OCI-LY1 (cell line): ENCODE measurements around the gene FMO3.

ENCODE experiments used
- H2AFZ ChIP-seq: fragments of 200-600 bp; sonication (generic), shearing (Covaris generic); 2 replicates; pipeline ENCODE4 v1.6.0; 2014; ENCODE audit warnings: antibody characterized with exemption, mild to moderate bottlenecking, low read length
- H3F3A ChIP-seq: fragments of 200-600 bp; sonication (generic), shearing (Covaris generic); 2 replicates; pipeline ENCODE4 v1.6.0; 2014; ENCODE audit warnings: mild to moderate bottlenecking, antibody characterized with exemption, low read length, moderate library complexity; ENCODE audit not compliant: insufficient read depth
- H3K27ac ChIP-seq: fragments of 200-600 bp; sonication (generic); 2 replicates; pipeline ENCODE4 v1.5.1; 2014; ENCODE audit warnings: low read length, mixed run types, mild to moderate bottlenecking, low read depth; ENCODE audit not compliant: poor library complexity, severe bottlenecking
- H3K27me3 ChIP-seq: fragments of 200-600 bp; sonication (generic); 2 replicates; pipeline ENCODE4 v1.6.0; 2014; ENCODE audit warnings: antibody characterized with exemption, mild to moderate bottlenecking, low read length, moderate library complexity; ENCODE audit not compliant: insufficient read depth
- H3K36me3 ChIP-seq: fragments of 200-600 bp; sonication (generic); 2 replicates; pipeline ENCODE4 v1.6.1; 2014; ENCODE audit warnings: mild to moderate bottlenecking, antibody characterized with exemption, low read length, moderate library complexity, mixed read lengths; ENCODE audit not compliant: insufficient read depth
- H3K4me1 ChIP-seq: fragments of 200-600 bp; sonication (generic); 2 replicates; pipeline ENCODE4 v1.5.1; 2014; ENCODE audit warnings: mild to moderate bottlenecking, low read length, moderate library complexity; ENCODE audit not compliant: insufficient read depth, severe bottlenecking
- H3K4me2 ChIP-seq: fragments of 200-600 bp; sonication (generic), shearing (Covaris generic); 2 replicates; pipeline ENCODE4 v1.6.1; 2014; ENCODE audit warnings: low read length
- H3K4me3 ChIP-seq: fragments of 200-600 bp; sonication (generic); 2 replicates; pipeline ENCODE4 v1.5.1; 2014; ENCODE audit warnings: low read length, low read depth, mild to moderate bottlenecking, mixed read lengths; ENCODE audit not compliant: poor library complexity, severe bottlenecking
- H3K79me2 ChIP-seq: fragments of 200-600 bp; shearing (Covaris generic); 2 replicates; pipeline ENCODE4 v1.6.1; 2016; ENCODE audit warnings: mixed run types, low read length, mixed read lengths; ENCODE audit not compliant: insufficient read depth
- H3K9ac ChIP-seq: fragments of 200-600 bp; sonication (generic), shearing (Covaris generic); 2 replicates; pipeline ENCODE4 v1.6.1; 2014; ENCODE audit warnings: mild to moderate bottlenecking, low read length, mixed read lengths
- H3K9me2 ChIP-seq: fragments of 200-600 bp; sonication (generic), shearing (Covaris generic); 2 replicates; pipeline ENCODE4 v1.6.1; 2014; ENCODE audit warnings: low read depth, mild to moderate bottlenecking, low read length, mixed read lengths
- H3K9me3 ChIP-seq: fragments of 200-600 bp; shearing (Covaris generic); 2 replicates; pipeline ENCODE4 v1.6.1; 2014; ENCODE audit warnings: low read length, mixed read lengths
- H4K20me1 ChIP-seq: fragments of 200-600 bp; sonication (generic), shearing (Covaris generic); 2 replicates; pipeline ENCODE4 v1.6.0; 2016; ENCODE audit warnings: mild to moderate bottlenecking, low read length; ENCODE audit not compliant: insufficient read depth
- CTCF ChIP-seq: fragments of 200-600 bp; sonication (generic), shearing (Covaris generic); IDR thresholded peaks from 2 replicates; pipeline ENCODE4 v1.5.1; 2017; ENCODE audit warnings: mild to moderate bottlenecking, antibody characterized with exemption, low read length, moderate library complexity, mixed read lengths
- EZH2 ChIP-seq: fragments of 200-600 bp; sonication (generic), shearing (Covaris generic); IDR thresholded peaks from 2 replicates; pipeline ENCODE4 v1.8.0; 2017; ENCODE audit warnings: borderline replicate concordance, mixed run types, mild to moderate bottlenecking, antibody characterized with exemption, low read length, moderate library complexity, mixed read lengths

FMO3 gene

GRCh38 chr1:171127501-171127900 lies 36.8 kb downstream of the FMO3 start:
- no peak overlapping the region for H3K9ac ChIP-seq
- no peaks in the 10 kb centered on the region for H3K4me1 ChIP-seq
- H3F3A ChIP-seq = no peaks in the 10 kb centered on the region

GRCh38 chr1:171128463-171128862 lies 37.8 kb downstream of the FMO3 start:
- H3K4me1 ChIP-seq = no peaks in the 10 kb centered on the region
- H3K36me3 ChIP-seq = no peaks in the 10 kb centered on the region
- no peaks in the 10 kb centered on the region for H3K9me2 ChIP-seq
- H3K9ac ChIP-seq = no peak overlapping the region
- H3K9me3 ChIP-seq = no peaks in the 10 kb centered on the region
- no peaks in the 10 kb centered on the region for H4K20me1 ChIP-seq
- no peak overlapping the region for H3K4me2 ChIP-seq
- H3K4me3 ChIP-seq = no peak overlapping the region
- H3K27me3 ChIP-seq = no peaks in the 10 kb centered on the region
- H3F3A ChIP-seq = no peaks in the 10 kb centered on the region
- H3K79me2 ChIP-seq = no peaks in the 10 kb centered on the region
- TF ChIP-seq EZH2 (no peak), CTCF (no peak)
- H3K27ac ChIP-seq = no peak overlapping the region
- H2AFZ ChIP-seq = no peak overlapping the region

More at GRCh38 chr1:171127501-171127900, 36.8 kb downstream of the FMO3 start:
- Histone ChIP-seq H3K9me2 (no peaks in the 10 kb centered on the region), H4K20me1 (no peaks in the 10 kb centered on the region), H3K4me3 (no peak overlapping the region), H2AFZ (no peak overlapping the region), H3K27me3 (no peaks in the 10 kb centered on the region), H3K36me3 (no peaks in the 10 kb centered on the region), H3K79me2 (no peaks in the 10 kb centered on the region), H3K9me3 (no peaks in the 10 kb centered on the region), H3K4me2 (no peak overlapping the region), H3K27ac (no peak overlapping the region)
- no peak for TF ChIP-seq EZH2
- TF ChIP-seq CTCF = no peak

GRCh38 chr1:171134204-171134923 lies 43.7 kb downstream of the FMO3 start:
- H2AFZ ChIP-seq = no peak overlapping the region
- no peak overlapping the region for H3K4me3 ChIP-seq
- no peaks in the 10 kb centered on the region for H3K27me3 ChIP-seq
- H3K27ac ChIP-seq = no peak overlapping the region
- H3K9ac ChIP-seq = no peak overlapping the region
- H4K20me1 ChIP-seq = no peaks in the 10 kb centered on the region
- no peak overlapping the region for H3K4me2 ChIP-seq
- TF ChIP-seq EZH2 (no peak), CTCF (no peak)
- H3K9me2 ChIP-seq = no peaks in the 10 kb centered on the region
- no peaks in the 10 kb centered on the region for H3K4me1 ChIP-seq
- H3K36me3 ChIP-seq = no peaks in the 10 kb centered on the region
- H3K79me2 ChIP-seq = no peaks in the 10 kb centered on the region
- H3F3A ChIP-seq = no peaks in the 10 kb centered on the region
- no peaks in the 10 kb centered on the region for H3K9me3 ChIP-seq
